HG03139 (cell line): Measurements from ENCODE around the gene LPP.
A peak's percentile ranks its signal among the peaks of the same experiment; 100 is the strongest.

Experiments used
- ATAC-seq: cut with Tn5 transposase; IDR thresholded peaks from one replicate; pipeline ENCODE4 v1.9.1; 2021; ENCODE audit not compliant: unreplicated experiment

The LPP gene

GRCh38 chr3:188772886-188773285 is 618.9 kb downstream of the LPP start:
- ATAC-seq, result no peak

- no peak for ATAC-seq
These were observed 621.5 kb downstream of the LPP start for GRCh38 chr3:188775412-188775811.

- ATAC-seq, result no peak
These were observed 622.5 kb downstream of the LPP start for GRCh38 chr3:188776447-188776846.

GRCh38 chr3:188778091-188778852 is 624.3 kb downstream of the LPP start:
- no peak for ATAC-seq

GRCh38 chr3:188779281-188779980 is 625.5 kb downstream of the LPP start:
- no peak for ATAC-seq

GRCh38 chr3:188780193-188781147 is 626.5 kb downstream of the LPP start:
- ATAC-seq, result no peak

- ATAC-seq, result no peak
These were observed 628.7 kb downstream of the LPP start for GRCh38 chr3:188782613-188783124.

GRCh38 chr3:188786424-188786823 is 632.5 kb downstream of the LPP start:
- no peak for ATAC-seq

- no peak for ATAC-seq
These were observed 634.7 kb downstream of the LPP start for GRCh38 chr3:188788621-188789081.

- ATAC-seq, result no peak
These were observed 635.3 kb downstream of the LPP start for GRCh38 chr3:188789251-188789650.

- no peak for ATAC-seq
These were observed 637.4 kb downstream of the LPP start for GRCh38 chr3:188791311-188791710.

- ATAC-seq, result no peak
These were observed 638.8 kb downstream of the LPP start for GRCh38 chr3:188792793-188793192.

GRCh38 chr3:188796122-188796631 is 642.2 kb downstream of the LPP start:
- ATAC-seq, result peak; percentile 75

GRCh38 chr3:188797045-188797444 is 643.1 kb downstream of the LPP start:
- ATAC-seq, result no peak

GRCh38 chr3:188798556-188799145 is 644.7 kb downstream of the LPP start:
- no peak for ATAC-seq

- ATAC-seq, result no peak
These were observed 647.4 kb downstream of the LPP start for GRCh38 chr3:188801393-188801792.

GRCh38 chr3:188802645-188803044 is 648.7 kb downstream of the LPP start:
- no peak for ATAC-seq

- ATAC-seq, result no peak
These were observed 653.0 kb downstream of the LPP start for GRCh38 chr3:188807006-188807405.

GRCh38 chr3:188812198-188812597 is 658.2 kb downstream of the LPP start:
- no peak for ATAC-seq

GRCh38 chr3:188814581-188814980 is 660.6 kb downstream of the LPP start:
- ATAC-seq, result no peak
